B cell (primary cell): ENCODE results near the gene GLIS1. TPM values are rescaled to one million over a fixed set of nuclear protein-coding genes. Genes with fewer than 3 reads are reported as not detected.
A peak's percentile ranks its signal among the peaks of the same experiment; 100 is the strongest.

ENCODE experiments used
- ATAC-seq: fragments of 200-7000 bp; cut with Tn5 transposase; one replicate; pipeline ENCODE4 v1.10.0; 2021; ENCODE audit warnings: low read depth, mild to moderate bottlenecking, moderate number of reproducible peaks, moderate library complexity
- CTCF ChIA-PET: fragments of 350-600 bp; sonication (Branson Sonifier 250); formaldehyde crosslinking; loops from one replicate; lab custom pipeline; 2021; ENCODE audit warnings: antibody characterized with exemption, inconsistent platforms; lab: Charles Lee
- POLR2A ChIA-PET: fragments of 350-600 bp; sonication (Branson Sonifier 250); formaldehyde crosslinking; loops from one replicate; lab custom pipeline; 2021; ENCODE audit warnings: antibody characterized with exemption; lab: Charles Lee
- DNase-seq: peaks from one replicate; pipeline ENCODE4 v3.0.0; 2013
- H2AFZ ChIP-seq: 2 replicates; pipeline ENCODE4 v1.6.1; 2012; ENCODE audit warnings: mild to moderate bottlenecking, low read depth, low read length; ENCODE audit not compliant: insufficient read depth, poor library complexity, severe bottlenecking
- H3K27ac ChIP-seq, 2 donors: 1 replicate in 1 of 2; 2 replicates in 1 of 2; pipeline ENCODE4 v1.5.1; 2012 to 2013; ENCODE audit warnings: low read length in 2 of 2, mild to moderate bottlenecking in 2 of 2, moderate library complexity in 1 of 2
- H3K27me3 ChIP-seq, 4 experiments: fragments of 200-600 bp in 1 of 4; sonication (generic) in 1 of 4; replicated peaks in 1 of 4; 1 replicate in 2 of 4; 2 replicates in 2 of 4; pipeline versions ENCODE4 v1.6.1 to v1.7.0; 2013 to 2016; ENCODE audit warnings: low read length in 3 of 4, mild to moderate bottlenecking in 2 of 4, mixed read lengths in 1 of 4, moderate library complexity in 1 of 4; ENCODE audit not compliant: insufficient read depth in 4 of 4, control insufficient read depth in 3 of 4; ENCODE audit errors: control extremely low read depth in 1 of 4
- H3K36me3 ChIP-seq, 2 experiments: replicated peaks in 1 of 2; 1 replicate in 1 of 2; 2 replicates in 1 of 2; pipeline versions ENCODE4 v1.6.1 to v1.7.1; 2013; ENCODE audit warnings: low read length in 1 of 2; ENCODE audit not compliant: insufficient read depth in 2 of 2, control insufficient read depth in 1 of 2; ENCODE audit errors: control extremely low read depth in 1 of 2, extremely low read depth in 1 of 2
- H3K4me1 ChIP-seq, 2 donors: fragments of 200-600 bp in 1 of 2; sonication (generic) in 1 of 2; 1 replicate in 1 of 2; 2 replicates in 1 of 2; pipeline versions ENCODE4 v1.5.1 to v1.6.1; 2013 to 2017; ENCODE audit warnings: low read length in 2 of 2; ENCODE audit not compliant: control insufficient read depth in 2 of 2, insufficient read depth in 2 of 2
- H3K4me2 ChIP-seq: replicated peaks from 2 replicates; pipeline ENCODE3; 2012; ENCODE audit warnings: mild to moderate bottlenecking, low read depth, low read length; ENCODE audit not compliant: poor library complexity, severe bottlenecking
- H3K4me3 ChIP-seq, 5 experiments: fragments of 200-600 bp in 1 of 5; sonication (generic) in 1 of 5; 1 replicate in 3 of 5; 2 replicates in 2 of 5; pipeline versions ENCODE4 v1.5.1 to v1.7.0; 2011 to 2016; ENCODE audit warnings: low read length in 4 of 5, mild to moderate bottlenecking in 4 of 5, low read depth in 2 of 5, control low read depth in 1 of 5, moderate library complexity in 1 of 5; ENCODE audit not compliant: insufficient read depth in 1 of 5; ENCODE audit errors: control extremely low read depth in 1 of 5, extremely low read depth in 1 of 5
- H3K79me2 ChIP-seq: fragments of 200-600 bp; sonication (generic); one replicate; pipeline ENCODE4 v1.6.0; 2016; ENCODE audit warnings: low read length; ENCODE audit not compliant: control insufficient read depth, insufficient read depth
- H3K9ac ChIP-seq: fragments of 200-600 bp; sonication (generic); 2 replicates; pipeline ENCODE4 v1.6.1; 2017; ENCODE audit warnings: mild to moderate bottlenecking, low read length, moderate library complexity
- H3K9me3 ChIP-seq, 3 donors: one replicate each; pipeline versions ENCODE4 v1.6.1 to v1.7.1; 2013; ENCODE audit warnings: low read length in 2 of 3; ENCODE audit not compliant: control insufficient read depth in 2 of 3, insufficient read depth in 1 of 3; ENCODE audit errors: control extremely low read depth in 1 of 3
- H4K20me1 ChIP-seq: 2 replicates; pipeline ENCODE4 v1.6.0; 2012; ENCODE audit warnings: mild to moderate bottlenecking, low read length; ENCODE audit not compliant: insufficient read depth, control insufficient read depth, poor library complexity, severe bottlenecking
- H3K27ac Mint-ChIP-seq: one replicate; pipeline ENCODE4 v1.8.0; 2021; ENCODE audit warnings: mixed read lengths
- H3K27me3 Mint-ChIP-seq: one replicate; pipeline ENCODE4 v1.8.0; 2021; ENCODE audit warnings: mixed read lengths
- H3K4me1 Mint-ChIP-seq: one replicate; pipeline ENCODE4 v1.8.0; 2021; ENCODE audit warnings: mixed read lengths
- H3K4me3 Mint-ChIP-seq: one replicate; pipeline ENCODE4 v1.8.0; 2021; ENCODE audit warnings: mixed read lengths
- H3K9me3 Mint-ChIP-seq: one replicate; pipeline ENCODE4 v1.8.0; 2022; ENCODE audit warnings: mixed read lengths; ENCODE audit not compliant: insufficient read depth
- CTCF ChIP-seq: fragments of 200-600 bp; IDR thresholded peaks from one replicate; pipeline ENCODE4 v1.8.0; 2022; ENCODE audit warnings: antibody characterized with exemption, mild to moderate bottlenecking
- EZH2 ChIP-seq: IDR thresholded peaks from 2 replicates; pipeline ENCODE4 v1.6.1; 2012; ENCODE audit warnings: borderline replicate concordance, low read depth, mild to moderate bottlenecking, moderate library complexity, low read length; ENCODE audit not compliant: insufficient read depth, poor library complexity, severe bottlenecking
- WGBS: methylation state at CpG from one replicate; pipeline ENCODE4 v1.1.5; 2013; ENCODE audit warnings: missing lambda C conversion rate; ENCODE audit not compliant: insufficient coverage; 5-methylcytosine and 5-hydroxymethylcytosine counted together
- intact Hi-C: fragments of 100-400 bp; cut with micrococcal nuclease; formaldehyde crosslinking; loops from one replicate; pipeline ENCODE4 v1.10.0; 2022
- polyA plus RNA-seq: library from polyadenylated mRNA; depleted of rRNA; stranded (reverse); fragments of >200 nt; gene quantifications from 2 replicates; pipeline ENCODE4 v1.2.3, GENCODE V29; 2012
- total RNA-seq, 2 donors: library from RNA; stranded (reverse); fragments of 120-200 nt in 1 of 2; gene quantifications; 1 replicate in 1 of 2; 2 replicates in 1 of 2; pipeline versions ENCODE4 v1.2.3 to v1.2.4, GENCODE V29; 2013 to 2022

The GLIS1 gene
- total and polyA plus RNA-seq, 2 donors (not counting 1 experiment from before 2014, with no cell fraction given), result not detected

- H3K9me3 Mint-ChIP-seq, result no peaks in the 10 kb centered on the region
- no peak overlapping the region for H3K4me3 Mint-ChIP-seq
- Histone ChIP-seq H4K20me1 (no peaks in the 10 kb centered on the region), H3K27ac (no peak overlapping the region), H3K4me1 (no peaks in the 10 kb centered on the region), H3K4me2 (no peak overlapping the region), H3K27me3 (no peaks in the 10 kb centered on the region), H3K79me2 (no peaks in the 10 kb centered on the region), H2AFZ (no peak overlapping the region), H3K4me3 (no peak overlapping the region), H3K9ac (no peak overlapping the region), H3K9me3 (no peaks in the 10 kb centered on the region), H3K36me3 (no peaks in the 10 kb centered on the region)
- no peak for ATAC-seq
- no peak overlapping the region for H3K27ac Mint-ChIP-seq
- no peak for TF ChIP-seq CTCF
- no peak for TF ChIP-seq EZH2
- ChIA-PET CTCF (no interaction called here), POLR2A (no interaction called here)
- no peaks in the 10 kb centered on the region for H3K4me1 Mint-ChIP-seq
- no peaks in the 10 kb centered on the region for H3K27me3 Mint-ChIP-seq
- intact Hi-C loops, result no loop called here
- DNase-seq, result peak; percentile 14
Observed at GRCh38 chr1:53467391-53467790, 271.6 kb downstream of the GLIS1 start.

- TF ChIP-seq EZH2 (no peak), CTCF (no peak)
- no peak overlapping the region for H2AFZ ChIP-seq
- no peaks in the 10 kb centered on the region for H3K9me3 ChIP-seq
- CTCF ChIA-PET, result interaction anchor here (1.2 kb wide), 1 partner anchor 12 kb away, joined by 3 read pairs; no protein-coding TSS in a partner anchor
- H3K27ac Mint-ChIP-seq, result no peak overlapping the region
- H3K79me2 ChIP-seq, result no peaks in the 10 kb centered on the region
- intact Hi-C loops, result no loop called here
- no peak overlapping the region for H3K27ac ChIP-seq
- H3K4me2 ChIP-seq, result no peak overlapping the region
- POLR2A ChIA-PET, result no interaction called here
- H3K4me1 ChIP-seq, result no peaks in the 10 kb centered on the region
- no peak for DNase-seq
- H3K9me3 Mint-ChIP-seq, result no peaks in the 10 kb centered on the region
- WGBS, result 65% methylated on average over 3 of the region's 4 CpGs
- no peaks in the 10 kb centered on the region for H3K27me3 Mint-ChIP-seq
- no peaks in the 10 kb centered on the region for H3K4me1 Mint-ChIP-seq
- no peaks in the 10 kb centered on the region for H3K27me3 ChIP-seq
- ATAC-seq, result no peak
- no peak overlapping the region for H3K4me3 Mint-ChIP-seq
- H3K36me3 ChIP-seq, result no peaks in the 10 kb centered on the region
- no peaks in the 10 kb centered on the region for H4K20me1 ChIP-seq
- H3K4me3 ChIP-seq, result no peak overlapping the region
- no peak overlapping the region for H3K9ac ChIP-seq
Observed at GRCh38 chr1:53465023-53465957, 273.7 kb downstream of the GLIS1 start.
